GM23248 (cell line): ENCODE measurements around the gene PTPRD.

Source experiments
- EZH2 ChIP-seq: fragments of 200-600 bp; sonication (generic); IDR thresholded peaks from 2 replicates; pipeline ENCODE4 v1.6.1; 2018; ENCODE audit warnings: antibody characterized with exemption, mild to moderate bottlenecking; ENCODE audit not compliant: insufficient read depth, poor library complexity, severe bottlenecking
- EZH2phosphoT487 ChIP-seq: fragments of 200-600 bp; sonication (generic); IDR thresholded peaks from 2 replicates; pipeline ENCODE4 v1.6.1; 2018; ENCODE audit warnings: antibody characterized with exemption, moderate library complexity, mild to moderate bottlenecking, low read depth; ENCODE audit not compliant: insufficient read depth

- TF ChIP-seq EZH2 (no peak), EZH2phosphoT487 (no peak)
Observed at GRCh38 chr9:9874270-9874669, 738.5 kb downstream of the PTPRD start.
